HG02678 (cell line): ENCODE results near the gene ACO2.
"Not testable (repeated sequence)": the region's sequence is repeated elsewhere in the genome, so short reads cannot be mapped to it uniquely, and the experiment has no call there.

Source experiments
- ATAC-seq: cut with Tn5 transposase; IDR thresholded peaks from one replicate; pipeline ENCODE4 v1.9.1; 2021; ENCODE audit warnings: mild to moderate bottlenecking, moderate library complexity; ENCODE audit not compliant: unreplicated experiment

Gene ACO2

GRCh38 chr22:41535244-41535643, 66.3 kb downstream of the ACO2 start:
- ATAC-seq, result no peak

GRCh38 chr22:41537203-41537602, 68.3 kb downstream of the ACO2 start:
- no peak for ATAC-seq

DNA sequence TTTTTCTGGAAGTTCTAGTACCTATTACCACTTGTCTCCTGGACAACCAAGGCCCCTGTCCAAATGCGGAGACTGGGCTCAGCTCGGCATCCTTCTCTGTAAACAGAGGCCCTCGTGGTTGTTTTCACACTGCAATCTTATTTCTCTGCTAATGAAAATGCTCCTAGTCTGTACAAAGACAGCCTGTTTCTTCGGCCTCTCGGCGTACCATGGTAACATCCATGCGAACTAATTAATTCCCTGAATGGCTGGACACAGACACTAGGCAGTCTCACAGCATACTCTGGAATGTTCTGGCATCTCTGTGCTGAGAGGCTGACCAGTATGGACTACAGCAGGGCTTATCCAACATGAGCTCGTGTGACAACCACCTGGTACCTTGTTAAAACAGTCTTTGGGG, 69.7 kb downstream of the ACO2 start:
- no peak for ATAC-seq

DNA sequence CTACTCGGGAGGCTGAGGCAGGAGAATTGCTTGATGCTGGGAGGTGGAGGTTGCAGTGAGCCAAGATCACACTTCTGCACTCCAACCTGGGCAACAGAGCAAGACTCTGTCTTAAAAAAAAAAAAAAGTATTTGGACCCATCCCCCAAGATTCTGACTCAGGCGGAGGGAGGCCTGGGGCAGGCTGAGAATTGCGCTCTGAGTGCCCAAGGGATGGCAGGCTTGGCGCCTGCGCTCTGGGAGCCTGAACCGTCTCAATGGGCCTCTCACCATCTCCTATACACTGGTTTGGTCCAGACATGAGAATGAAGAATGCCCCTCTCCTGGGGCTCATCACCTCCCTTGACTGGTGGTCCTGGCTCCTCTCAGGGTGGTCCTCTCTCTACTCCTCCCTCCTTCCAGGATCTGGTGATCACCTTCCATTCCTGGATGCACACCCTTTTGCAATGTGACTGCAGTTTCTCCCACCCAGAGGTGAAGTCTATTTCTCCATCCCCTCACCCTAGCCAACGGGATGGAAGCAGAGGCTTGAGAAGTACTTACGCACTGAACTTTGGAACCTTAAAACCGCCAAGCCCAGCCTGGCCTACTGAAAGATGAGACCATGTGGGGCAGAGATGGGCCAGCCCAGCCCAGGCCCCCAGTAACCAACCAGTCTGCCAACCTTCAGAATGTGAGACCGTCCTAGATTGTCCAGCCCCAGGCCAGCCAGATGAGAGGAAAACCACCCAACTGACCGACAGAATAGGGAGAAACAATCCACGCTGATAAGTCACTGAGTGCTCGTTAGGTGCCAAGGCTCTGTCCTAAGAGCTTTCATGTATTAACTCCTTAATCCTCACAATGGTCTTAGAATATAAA, 70.5 kb downstream of the ACO2 start:
- ATAC-seq, result no peak

GRCh38 chr22:41540006-41540315, 71.0 kb downstream of the ACO2 start:
- no peak for ATAC-seq

GRCh38 chr22:41540365-41540764, 71.4 kb downstream of the ACO2 start:
- ATAC-seq, result no peak

DNA sequence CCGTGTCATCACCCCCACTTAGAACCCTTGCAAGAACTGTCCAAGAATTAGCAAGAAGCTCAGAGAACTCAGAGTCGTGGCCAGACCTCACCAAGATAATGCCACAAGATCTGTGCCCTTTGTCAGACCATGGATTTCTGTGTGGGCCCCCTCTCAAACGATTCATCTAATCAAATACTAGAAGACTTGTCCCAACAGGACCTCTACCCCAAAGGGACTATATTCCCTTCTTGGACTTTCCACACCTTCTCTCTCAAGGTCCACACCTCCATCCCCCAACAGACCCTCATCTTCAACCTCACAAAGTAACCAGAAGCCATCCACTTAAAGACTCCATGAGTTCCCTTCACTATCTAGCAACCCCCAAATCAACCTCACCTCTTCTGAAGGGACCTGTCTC, 72.6 kb downstream of the ACO2 start:
- ATAC-seq, result no peak

GRCh38 chr22:41542224-41542623, 73.3 kb downstream of the ACO2 start:
- ATAC-seq, result no peak

DNA sequence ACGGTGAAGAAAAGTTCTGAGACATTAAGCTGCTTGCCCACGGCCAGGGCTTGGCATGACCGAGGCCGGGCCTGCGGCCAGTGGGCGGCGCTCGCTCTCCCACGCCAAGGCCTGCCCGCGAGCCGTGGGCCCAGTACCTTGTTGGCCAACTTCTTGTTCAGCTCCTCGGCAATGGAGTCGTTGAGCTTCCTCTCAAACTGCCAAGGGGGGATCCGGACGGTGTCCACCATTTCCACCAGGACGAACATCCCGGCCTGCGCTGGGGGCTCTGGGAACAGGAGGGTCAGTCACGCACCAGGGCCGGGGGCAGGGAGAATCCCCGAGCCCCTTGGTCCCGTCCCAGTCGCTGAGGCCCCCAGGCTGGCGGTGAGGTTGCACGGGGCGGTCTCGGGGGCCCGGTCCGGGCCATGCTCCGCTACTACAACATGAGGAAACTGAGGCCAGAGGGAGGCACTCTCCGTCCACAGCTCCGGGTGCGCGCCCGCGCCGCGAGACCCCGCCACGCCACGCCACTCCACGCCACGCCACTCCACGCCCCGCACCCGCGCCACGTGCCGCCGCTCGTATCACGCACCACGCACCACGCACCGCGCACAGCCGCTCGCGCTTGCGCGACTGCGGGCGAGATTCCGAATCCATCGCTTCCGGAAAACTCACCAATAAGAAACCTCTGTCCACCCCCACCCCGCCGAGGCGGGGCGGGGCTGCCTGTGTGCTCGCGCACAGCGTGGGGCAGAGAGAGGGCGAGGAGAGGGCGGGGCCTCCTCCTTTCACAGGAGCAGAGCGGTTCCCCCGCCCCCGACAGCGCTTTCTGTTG, 75.1 kb downstream of the ACO2 start, which contains the start of gene POLR3H:
Gene POLR3H (minus strand): TSS at position 617 of the 817 bp plus-strand sequence. CDS start 369 bp downstream, at position 248.
- ATAC-seq, result peak; percentile 92

DNA sequence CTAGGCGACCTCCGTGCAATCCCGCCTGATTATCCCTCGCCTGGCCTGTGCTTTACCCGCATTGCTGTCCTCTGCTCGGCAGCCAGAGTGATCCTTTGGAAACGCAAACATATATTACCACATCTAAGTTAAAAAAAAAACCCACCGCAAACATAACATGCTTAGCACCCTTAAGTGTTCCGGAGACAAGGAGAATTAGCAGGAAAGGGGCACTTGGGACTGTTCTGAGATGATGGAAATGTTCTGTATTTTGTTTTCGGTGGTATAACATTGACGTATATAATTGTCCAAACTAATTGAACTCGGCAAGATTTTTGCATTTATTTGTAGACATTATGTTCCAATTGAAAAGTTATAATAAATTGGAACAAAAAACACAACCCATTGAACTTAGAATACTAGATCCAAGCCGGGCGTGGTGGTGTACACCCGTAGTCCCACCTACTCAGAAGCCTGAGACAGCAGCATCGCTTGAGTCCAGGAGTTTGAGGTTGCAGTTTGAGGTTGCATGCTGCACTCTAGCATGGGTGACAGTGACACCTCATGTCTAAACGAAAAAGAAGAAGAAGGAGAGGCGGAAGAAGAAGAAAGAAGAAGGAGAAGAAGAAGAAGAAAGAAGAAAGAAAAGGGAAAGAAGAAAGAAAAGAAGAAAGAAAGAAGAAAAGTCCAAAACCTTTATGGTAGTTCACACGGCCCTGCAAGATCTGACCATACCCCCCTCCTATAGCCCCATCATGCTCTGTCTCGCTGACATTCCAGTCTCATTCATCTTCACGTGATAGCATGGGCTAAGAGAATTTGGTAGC, 76.0 kb downstream of the ACO2 start:
- ATAC-seq, result no peak

GRCh38 chr22:41548830-41549211, 79.9 kb downstream of the ACO2 start:
- no peak for ATAC-seq

GRCh38 chr22:41550952-41551491, 82.1 kb downstream of the ACO2 start:
- ATAC-seq, result no peak

DNA sequence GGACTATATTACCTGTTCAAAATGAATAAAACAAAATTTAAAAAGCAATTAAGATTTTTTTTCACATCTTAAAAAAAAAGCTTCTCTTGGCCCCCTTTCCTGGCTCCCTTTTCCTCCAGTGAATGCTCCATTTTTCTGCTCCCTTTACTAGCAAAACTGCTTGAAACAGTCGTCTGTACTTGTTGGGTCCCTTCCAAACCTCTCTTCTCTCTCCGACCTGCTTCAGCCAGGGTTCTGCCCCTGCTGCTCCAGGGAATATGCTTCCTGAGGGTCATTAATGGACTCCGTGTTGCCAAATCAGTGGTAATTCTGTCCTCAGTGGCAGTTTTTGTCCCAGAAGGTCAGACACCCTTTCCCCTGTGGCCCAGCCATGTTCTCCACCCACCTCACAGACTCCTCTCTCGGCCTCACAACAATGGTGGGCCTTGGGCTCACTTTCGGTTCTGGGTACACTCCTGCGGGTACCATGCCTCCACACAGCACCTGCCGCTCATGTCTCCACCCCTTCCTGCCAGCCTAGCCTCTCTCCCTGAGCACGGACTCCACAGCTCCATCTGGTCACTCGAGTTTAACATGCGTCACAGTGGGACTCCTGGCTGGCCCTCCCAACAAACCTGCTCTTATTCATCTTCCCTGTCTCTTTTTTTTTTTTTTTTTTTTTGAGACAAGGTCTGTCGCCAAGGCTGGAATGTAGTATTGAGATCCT, 83.1 kb downstream of the ACO2 start:
- no peak for ATAC-seq

DNA sequence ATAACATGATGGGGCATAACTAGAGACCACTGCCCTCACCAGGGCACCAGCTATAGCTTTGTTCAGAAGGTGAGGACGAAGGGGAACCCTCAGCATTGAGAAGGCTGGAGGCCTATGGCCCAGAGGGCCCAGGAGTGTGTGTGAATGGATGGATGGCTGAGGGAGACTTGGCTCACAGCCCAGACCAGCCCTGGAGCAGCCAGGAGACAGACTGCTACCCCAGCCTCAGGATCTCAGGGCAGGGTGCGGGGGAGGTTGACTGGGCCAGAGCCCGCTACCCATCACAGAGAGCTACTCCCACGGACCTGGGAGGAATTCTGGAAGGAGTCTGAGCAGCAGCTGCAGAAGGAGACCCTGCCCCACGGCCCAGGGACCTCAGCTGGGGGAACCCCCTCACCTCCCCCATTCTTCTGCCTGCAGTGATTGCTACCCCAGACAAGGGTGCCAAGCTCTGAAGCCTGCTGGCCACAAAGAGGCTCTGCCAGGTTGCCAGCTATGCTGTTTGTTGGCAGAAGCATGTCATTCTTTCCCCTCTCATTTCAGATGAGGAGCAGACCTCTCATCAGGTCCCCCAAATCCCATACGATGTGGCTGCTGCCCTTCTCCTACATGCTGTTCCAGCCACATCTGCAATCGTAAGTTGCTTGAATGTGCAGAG, 86.5 kb downstream of the ACO2 start:
- no peak for ATAC-seq

DNA sequence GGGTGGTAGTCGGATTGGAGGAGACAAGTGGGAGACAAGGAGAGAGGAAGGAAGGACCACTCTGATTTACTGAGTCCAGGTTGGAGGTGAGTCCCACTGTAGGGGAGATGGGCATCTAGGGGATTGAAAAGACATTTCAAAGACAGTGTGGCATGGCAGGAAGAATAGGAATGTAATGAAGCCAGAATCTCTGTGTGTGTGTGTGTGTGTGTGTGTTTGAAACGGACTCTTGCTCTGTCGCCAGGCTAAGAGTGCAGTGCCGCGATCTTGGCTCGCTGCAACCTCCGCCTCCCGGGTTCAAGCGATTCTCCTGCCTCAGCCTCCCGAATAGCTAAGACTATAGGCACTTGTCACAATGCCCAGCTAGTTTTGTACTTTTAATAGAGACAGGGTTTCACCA, 87.6 kb downstream of the ACO2 start:
- no peak for ATAC-seq

GRCh38 chr22:41557401-41558240, 88.7 kb downstream of the ACO2 start:
- ATAC-seq, result no peak

DNA sequence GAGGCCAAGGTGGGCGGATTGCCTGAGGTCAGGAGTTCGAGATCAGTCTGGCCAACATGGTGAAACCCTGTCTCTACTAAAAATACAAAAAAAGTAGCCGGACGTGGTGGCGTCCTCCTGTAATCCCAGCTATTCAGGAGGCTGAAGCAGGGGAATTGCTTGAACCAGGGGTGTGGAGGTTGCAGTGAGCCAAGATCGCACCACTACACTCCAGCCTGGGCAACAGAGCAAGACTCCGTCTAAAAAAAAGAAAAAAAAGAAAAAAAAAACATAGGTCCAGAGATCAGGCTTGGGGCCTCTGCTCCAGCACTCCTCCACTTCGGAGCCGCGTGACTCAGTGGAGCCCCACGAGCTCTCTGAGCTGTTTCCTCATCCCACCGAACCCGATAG, 89.3 kb downstream of the ACO2 start:
- not testable (repeated sequence) for ATAC-seq

- no peak for ATAC-seq
Measured at GRCh38 chr22:41560095-41560471, 91.2 kb downstream of the ACO2 start.

- ATAC-seq, result no peak
Measured at GRCh38 chr22:41561335-41561734, 92.4 kb downstream of the ACO2 start.
